ENCODE results near the gene PRRG2. TPM values are rescaled to one million over a fixed set of nuclear protein-coding genes. Genes with fewer than 3 reads are reported as not detected.

PRRG2 gene
- total and polyA plus RNA-seq, 10 of the 15 experiments (the other 5 are each of a cell fraction or from before 2014, with no cell fraction given), result 0.09 to 2.1 (median 0.86) TPM

GRCh38 chr19:49580264-49581006 is 681 bp upstream of the PRRG2 start, which contains the start of gene NOSIP (continued):
- TF ChIP-seq PRDM15 (CRISPR knock-in tag; IDR thresholded peaks at IDR 0.05) (no peak), MTA3 (IDR thresholded peaks at IDR 0.05; ENCODE audit: borderline replicate concordance, low read length) (peak; percentile 83; the same call in 1 of the 2 replicates), FOS (IDR thresholded peaks at IDR 0.05; ENCODE audit: borderline replicate concordance, extremely low read depth, insufficient read length) (no peak), FOXK2 (IDR thresholded peaks at IDR 0.05) (no peak), CTCF (IDR thresholded peaks at IDR 0.05 in 2 of 3, conservative IDR thresholded peaks at IDR 0.05 in 1 of 3; ENCODE audit: control insufficient read depth in 2 of 3, extremely low read depth in 1 of 3, insufficient read depth in 1 of 3, low read depth in 3 of 3, low read length in 3 of 3) (no peak), JUND (IDR thresholded peaks at IDR 0.05; ENCODE audit: low read depth, low read length) (no peak), SRF (IDR thresholded peaks at IDR 0.05; ENCODE audit: low read depth in 2 of 2, low read length in 2 of 2) (peak in 1 of 2 experiments; percentile 92; a peak in 2 of 4 replicates), EED (IDR thresholded peaks at IDR 0.05; ENCODE audit: low read depth) (peak; percentile 20; the same call in 1 of the 2 replicates), ZNF384 (IDR thresholded peaks at IDR 0.05; ENCODE audit: borderline replicate concordance, low read depth, low read length) (no peak), BCL11A (IDR thresholded peaks at IDR 0.05; ENCODE audit: low read depth, low read length) (no peak), MEF2A (IDR thresholded peaks at IDR 0.05; ENCODE audit: insufficient read depth, low read depth, low read length) (0 out of 2 replicates have a peak, but pooled peaks have one; percentile 13), BMI1 (IDR thresholded peaks at IDR 0.05; ENCODE audit: borderline replicate concordance) (no peak), EP300 (IDR thresholded peaks at IDR 0.05; ENCODE audit: borderline replicate concordance in 1 of 2, control insufficient read depth in 1 of 2, low read depth in 2 of 2, low read length in 2 of 2) (no peak), EZH2 (IDR thresholded peaks at IDR 0.05; ENCODE audit: borderline replicate concordance, control insufficient read depth, low read depth, low read length) (no peak), KAT2A (conservative IDR thresholded peaks at IDR 0.05; ENCODE audit: control insufficient read depth, low read depth, low read length) (no peak), PML (IDR thresholded peaks at IDR 0.05; ENCODE audit: low read length) (peak; percentile 98), SMARCA5 (IDR thresholded peaks at IDR 0.05) (0 out of 2 replicates have a peak, but pooled peaks have one; percentile 29), PBX3 (IDR thresholded peaks at IDR 0.05; ENCODE audit: insufficient replicate concordance, low read depth, low read length) (no peak), SIN3A (IDR thresholded peaks at IDR 0.05; ENCODE audit: low read depth, low read length) (no peak; the same call in 1 of the 2 replicates), MYC (IDR thresholded peaks at IDR 0.05; ENCODE audit: insufficient read depth, insufficient read length, insufficient replicate concordance, low read length, severe bottlenecking) (no peak), PAX8 (IDR thresholded peaks at IDR 0.05) (no peak), RAD51 (IDR thresholded peaks at IDR 0.05) (no peak), YY1 (IDR thresholded peaks at IDR 0.05; ENCODE audit: low read depth, low read length) (peak; percentile 83)
